Breast epithelium (tissue), 4 donors: ENCODE measurements around the gene OR10P1. TPM values are rescaled to one million over a fixed set of nuclear protein-coding genes. Genes with fewer than 3 reads are reported as not detected.

Experiments used
- DNase-seq, 2 donors: peaks; one replicate each; pipeline ENCODE4 v3.0.0-alpha.2; 2019; ENCODE audit warnings: low spot score in 2 of 2
- H3K27ac ChIP-seq, 2 donors: fragments of 200-600 bp; sonication (generic) in 1 of 2; one replicate each; pipeline ENCODE4 v1.5.1; 2016 to 2019; ENCODE audit warnings: mild to moderate bottlenecking in 1 of 2
- H3K27me3 ChIP-seq, 2 donors: fragments of 200-600 bp; sonication (generic) in 1 of 2; one replicate each; pipeline versions ENCODE4 v1.5.1 to v1.6.0; 2017 to 2019; ENCODE audit warnings: control low read depth in 1 of 2, mild to moderate bottlenecking in 1 of 2
- H3K36me3 ChIP-seq: fragments of 200-600 bp; one replicate; pipeline ENCODE4 v1.5.1; 2019
- H3K4me1 ChIP-seq, 2 donors: fragments of 200-600 bp; sonication (generic); one replicate each; pipeline ENCODE4 v1.5.1; 2016 to 2019; ENCODE audit warnings: control low read depth in 1 of 2
- H3K4me3 ChIP-seq, 3 donors: fragments of 200-600 bp; sonication (generic); 1 replicate in 2 of 3; 2 replicates in 1 of 3; pipeline ENCODE4 v1.5.1; 2016 to 2019; ENCODE audit warnings: mild to moderate bottlenecking in 3 of 3, moderate library complexity in 2 of 3
- H3K9me3 ChIP-seq, 2 donors: fragments of 200-600 bp; sonication (generic) in 1 of 2; one replicate each; pipeline ENCODE4 v1.5.1; 2016 to 2019; ENCODE audit warnings: control low read depth in 1 of 2
- CTCF ChIP-seq, 3 donors: fragments of 450-650 bp; IDR thresholded peaks; one replicate each; pipeline ENCODE4 v1.5.1; 2016 to 2017; ENCODE audit warnings: antibody characterized with exemption in 3 of 3, mild to moderate bottlenecking in 3 of 3, moderate library complexity in 3 of 3
- POLR2A ChIP-seq: fragments of 450-650 bp; IDR thresholded peaks from one replicate; pipeline ENCODE4 v1.6.1; 2016; ENCODE audit warnings: antibody characterized with exemption, mild to moderate bottlenecking, moderate library complexity
- POLR2AphosphoS5 ChIP-seq, 3 donors: sonication (generic); formaldehyde crosslinking; IDR thresholded peaks; one replicate each; pipeline ENCODE4 v1.6.1; 2017; ENCODE audit warnings: antibody characterized with exemption in 3 of 3
- intact Hi-C: fragments of 100-400 bp; cut with DNase I; formaldehyde crosslinking; loops from one replicate; pipeline ENCODE4 v1.15.1; 2023; ENCODE audit warnings: low total_unique reads
- total RNA-seq, 3 donors: library from RNA; depleted of rRNA; stranded (reverse); fragments of >200 nt; gene quantifications; one replicate each; pipeline ENCODE4 v1.1.0, GENCODE V29; 2016

Gene OR10P1
- total RNA-seq, 3 donors from 2014 or later = not detected

GRCh38 chr12:55684761-55685370, 48.2 kb downstream of the OR10P1 start:
- no peaks in the 10 kb centered on the region for H3K27me3 ChIP-seq
- no peak overlapping the region for H3K27ac ChIP-seq
- DNase-seq = no peak
- H3K4me1 ChIP-seq = no peaks in the 10 kb centered on the region
- no peaks in the 10 kb centered on the region for H3K36me3 ChIP-seq
- no peak for TF ChIP-seq POLR2AphosphoS5 (IDR thresholded peaks at IDR 0.05)
- TF ChIP-seq CTCF (IDR thresholded peaks at IDR 0.05) = no peak
- TF ChIP-seq POLR2A = no peak
- intact Hi-C loops = no loop called here
- H3K9me3 ChIP-seq = no peaks in the 10 kb centered on the region
- no peak overlapping the region for H3K4me3 ChIP-seq

GRCh38 chr12:55685671-55686070, 49.0 kb downstream of the OR10P1 start:
- no peaks in the 10 kb centered on the region for H3K36me3 ChIP-seq
- TF ChIP-seq POLR2AphosphoS5 (IDR thresholded peaks at IDR 0.05) = no peak
- TF ChIP-seq CTCF (IDR thresholded peaks at IDR 0.05) = no peak
- no peak for TF ChIP-seq POLR2A
- no peak overlapping the region for H3K4me3 ChIP-seq
- H3K27me3 ChIP-seq = no peaks in the 10 kb centered on the region
- intact Hi-C loops = no loop called here
- H3K27ac ChIP-seq = no peak overlapping the region
- no peak for DNase-seq
- no peaks in the 10 kb centered on the region for H3K4me1 ChIP-seq
- H3K9me3 ChIP-seq = no peaks in the 10 kb centered on the region

GRCh38 chr12:55686366-55687010, 49.8 kb downstream of the OR10P1 start:
- TF ChIP-seq POLR2AphosphoS5 (IDR thresholded peaks at IDR 0.05) = no peak
- TF ChIP-seq CTCF (IDR thresholded peaks at IDR 0.05) = no peak
- TF ChIP-seq POLR2A = no peak
- Histone ChIP-seq H3K27me3 (no peaks in the 10 kb centered on the region), H3K27ac (no peak overlapping the region), H3K4me1 (no peaks in the 10 kb centered on the region), H3K36me3 (no peaks in the 10 kb centered on the region), H3K9me3 (no peaks in the 10 kb centered on the region), H3K4me3 (no peak overlapping the region)
- no peak for DNase-seq
- intact Hi-C loops = no loop called here

Other genes starting within 250 kb of the OR10P1 start
- gene OR6C65, start 236.4 kb upstream of the OR10P1 start, total RNA-seq = not detected
- not detected for gene OR6C76, start 210.6 kb upstream of the OR10P1 start, total RNA-seq
- not detected for gene OR6C2, start 192.8 kb upstream of the OR10P1 start, total RNA-seq
- gene OR6C70, start 166.8 kb upstream of the OR10P1 start, total RNA-seq = not detected
- gene OR6C68, start 144.5 kb upstream of the OR10P1 start, total RNA-seq = not detected
- gene OR6C4, start 87.3 kb upstream of the OR10P1 start, total RNA-seq = not detected
- gene OR2AP1, start 64.4 kb upstream of the OR10P1 start, total RNA-seq = not detected
- gene ITGA7, start 71.0 kb downstream of the OR10P1 start, total RNA-seq = 100 to 1,000 TPM in 1 of 3 donors, 10 to 100 TPM in 2; 20.5 to 190 (median 33.1) TPM
- gene BLOC1S1, start 79.2 kb downstream of the OR10P1 start, total RNA-seq = 100 to 1,000 TPM; 141 to 238 (median 162) TPM
- 10 to 100 TPM; 18.9 to 90.9 (median 21.6) TPM for gene RDH5, start 83.5 kb downstream of the OR10P1 start, total RNA-seq
- 100 to 1,000 TPM; 540 to 910 (median 777) TPM for gene CD63, start 92.1 kb downstream of the OR10P1 start, total RNA-seq
- 1 to 10 TPM in 1 of 3 donors, under 1 TPM in 2; 0.64 to 1.6 (median 0.88) TPM for gene GDF11, start 106.2 kb downstream of the OR10P1 start, total RNA-seq
- 10 to 100 TPM; 54.7 to 64.3 (median 55.3) TPM for gene SARNP, start 180.8 kb downstream of the OR10P1 start, total RNA-seq
- 10 to 100 TPM; 13.1 to 28.5 (median 21.0) TPM for gene ORMDL2, start 181.1 kb downstream of the OR10P1 start, total RNA-seq
- gene DNAJC14, start 192.7 kb downstream of the OR10P1 start, total RNA-seq = 10 to 100 TPM; 31.0 to 46.2 (median 36.1) TPM
- gene MMP19, start 206.0 kb downstream of the OR10P1 start, total RNA-seq = 10 to 100 TPM; 21.9 to 50.6 (median 47.9) TPM